ENCODE data around the gene KDELR1.

GRCh38 chr19:48348737-48349136 is 42.6 kb downstream of the KDELR1 start:
- TF ChIP-seq POLR2A (IDR thresholded peaks at IDR 0.05) (no peak), CTCF (IDR thresholded peaks at IDR 0.05) (no peak), EP300 (IDR thresholded peaks at IDR 0.05) (no peak)
